Measurements from ENCODE around the gene MAU2. TPM values are rescaled to one million over a fixed set of nuclear protein-coding genes. Genes with fewer than 3 reads are reported as not detected.

The MAU2 gene
- total and polyA plus RNA-seq, 2 experiments from 2014 or later = 18.9 to 62.2 TPM

GRCh38 chr19:19399733-19400433 is 79.3 kb downstream of the MAU2 start:
- Mint-ChIP-seq H3K4me1 (peaks cover 15% of the 10 kb centered on the region), H3K27ac (no peak overlapping the region), H3K36me3 (ENCODE audit: low read depth) (no peaks in the 10 kb centered on the region; the same call in 2 of the 3 replicates), H3K4me3 (no peak overlapping the region; the same call in 2 of the 3 replicates), H3K9me3 (no peaks in the 10 kb centered on the region), H3K27me3 (ENCODE audit: insufficient read depth, low read depth, poor library complexity) (peaks cover 9% of the 10 kb centered on the region)
- Histone ChIP-seq H3K4me1 (ENCODE audit: insufficient read depth) (peaks cover 15% of the 10 kb centered on the region), H3K27ac (ENCODE audit: low read depth) (no peak overlapping the region), H3K79me2 (replicated peaks; ENCODE audit: insufficient read depth) (peaks cover 74% of the 10 kb centered on the region), H4K20me1 (replicated peaks; ENCODE audit: insufficient read depth) (0 out of 2 replicates have a peak, but pooled peaks cover 3% of the 10 kb centered on the region), H3K4me2 (no peak overlapping the region), H3F3A (replicated peaks; ENCODE audit: low read depth) (0 out of 2 replicates have a peak, but pooled peaks cover 10% of the 10 kb centered on the region), H3K9me2 (ENCODE audit: insufficient read depth) (no peaks in the 10 kb centered on the region), H3K4me3 (no peak overlapping the region), H3K27me3 (ENCODE audit: insufficient read depth) (no peaks in the 10 kb centered on the region), H2AFZ (no peak overlapping the region), H3K36me3 (ENCODE audit: insufficient read depth) (no peaks in the 10 kb centered on the region)
- TF ChIP-seq CTCF (conservative IDR thresholded peaks at IDR 0.05; ENCODE audit: low read depth in 2 of 2) (0 out of 4 replicates have a peak, but pooled peaks of 1 of the 2 experiments have one; percentile 7), ZNF114 (CRISPR knock-in tag; IDR thresholded peaks at IDR 0.05) (no peak)
- TF ChIP-seq, protein P1, sequence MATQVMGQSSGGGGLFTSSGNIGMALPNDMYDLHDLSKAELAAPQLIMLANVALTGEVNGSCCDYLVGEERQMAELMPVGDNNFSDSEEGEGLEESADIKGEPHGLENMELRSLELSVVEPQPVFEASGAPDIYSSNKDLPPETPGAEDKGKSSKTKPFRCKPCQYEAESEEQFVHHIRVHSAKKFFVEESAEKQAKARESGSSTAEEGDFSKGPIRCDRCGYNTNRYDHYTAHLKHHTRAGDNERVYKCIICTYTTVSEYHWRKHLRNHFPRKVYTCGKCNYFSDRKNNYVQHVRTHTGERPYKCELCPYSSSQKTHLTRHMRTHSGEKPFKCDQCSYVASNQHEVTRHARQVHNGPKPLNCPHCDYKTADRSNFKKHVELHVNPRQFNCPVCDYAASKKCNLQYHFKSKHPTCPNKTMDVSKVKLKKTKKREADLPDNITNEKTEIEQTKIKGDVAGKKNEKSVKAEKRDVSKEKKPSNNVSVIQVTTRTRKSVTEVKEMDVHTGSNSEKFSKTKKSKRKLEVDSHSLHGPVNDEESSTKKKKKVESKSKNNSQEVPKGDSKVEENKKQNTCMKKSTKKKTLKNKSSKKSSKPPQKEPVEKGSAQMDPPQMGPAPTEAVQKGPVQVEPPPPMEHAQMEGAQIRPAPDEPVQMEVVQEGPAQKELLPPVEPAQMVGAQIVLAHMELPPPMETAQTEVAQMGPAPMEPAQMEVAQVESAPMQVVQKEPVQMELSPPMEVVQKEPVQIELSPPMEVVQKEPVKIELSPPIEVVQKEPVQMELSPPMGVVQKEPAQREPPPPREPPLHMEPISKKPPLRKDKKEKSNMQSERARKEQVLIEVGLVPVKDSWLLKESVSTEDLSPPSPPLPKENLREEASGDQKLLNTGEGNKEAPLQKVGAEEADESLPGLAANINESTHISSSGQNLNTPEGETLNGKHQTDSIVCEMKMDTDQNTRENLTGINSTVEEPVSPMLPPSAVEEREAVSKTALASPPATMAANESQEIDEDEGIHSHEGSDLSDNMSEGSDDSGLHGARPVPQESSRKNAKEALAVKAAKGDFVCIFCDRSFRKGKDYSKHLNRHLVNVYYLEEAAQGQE (IDR thresholded peaks at IDR 0.05; ENCODE audit: unreplicated experiment) = no peak
- ATAC-seq = peak; percentile 25
- no peak for DNase-seq (ENCODE audit: low spot score)

DNA sequence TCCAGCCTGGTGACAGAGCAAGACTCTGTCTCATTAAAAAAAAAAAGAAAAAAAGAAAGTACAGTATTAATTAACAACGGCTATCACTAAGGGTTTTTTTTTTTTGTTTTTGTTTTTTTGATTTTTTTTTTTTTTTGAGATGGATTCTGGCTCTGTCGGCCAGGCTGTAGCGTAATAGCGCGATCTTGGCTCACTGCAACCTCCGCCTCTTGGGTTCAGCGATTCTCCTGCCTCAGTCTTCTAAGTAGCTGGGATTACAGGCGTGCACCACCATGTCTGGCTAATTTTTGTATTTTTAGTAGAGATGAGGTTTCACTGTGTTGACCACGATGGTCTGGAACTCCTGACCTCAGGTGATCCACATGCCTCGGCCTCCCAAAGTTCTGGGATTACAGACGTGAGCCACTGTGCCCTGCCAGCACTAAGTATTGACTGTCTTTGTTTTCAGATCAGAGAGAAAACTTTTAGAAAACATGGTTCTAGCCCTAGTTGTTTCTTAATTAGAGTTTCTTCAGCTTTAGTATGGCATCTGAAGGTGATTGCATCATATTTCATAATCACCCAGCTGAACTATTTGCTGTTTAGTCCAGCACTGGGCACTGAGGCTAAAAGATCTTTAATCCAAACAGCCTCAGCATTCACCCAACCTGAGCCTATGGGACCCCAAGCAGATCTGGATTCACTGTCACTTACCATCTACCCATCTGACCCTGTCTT is 82.2 kb downstream of the MAU2 start:
- no peaks in the 10 kb centered on the region for H3K9me3 Mint-ChIP-seq
- Histone ChIP-seq H2AFZ (no peak overlapping the region), H3K27me3 (ENCODE audit: insufficient read depth) (no peaks in the 10 kb centered on the region), H3K27ac (ENCODE audit: low read depth) (no peak overlapping the region), H4K20me1 (replicated peaks; ENCODE audit: insufficient read depth) (peaks cover 14% of the 10 kb centered on the region), H3K4me1 (ENCODE audit: insufficient read depth) (peaks cover 20% of the 10 kb centered on the region), H3K4me2 (no peak overlapping the region), H3F3A (replicated peaks; ENCODE audit: low read depth) (peaks cover 17% of the 10 kb centered on the region), H3K79me2 (replicated peaks; ENCODE audit: insufficient read depth) (peaks cover 61% of the 10 kb centered on the region), H3K4me3 (no peak overlapping the region), H3K9me2 (ENCODE audit: insufficient read depth) (no peaks in the 10 kb centered on the region), H3K36me3 (ENCODE audit: insufficient read depth) (no peaks in the 10 kb centered on the region)
- H3K4me3 Mint-ChIP-seq = no peak overlapping the region; the same call in 2 of the 3 replicates
- DNase-seq (ENCODE audit: low spot score) = no peak
- peak overlapping the region; percentile 1; the same call in 1 of the 2 replicates for H3K27ac Mint-ChIP-seq
- ATAC-seq = no peak
- H3K36me3 Mint-ChIP-seq (ENCODE audit: low read depth) = no peaks in the 10 kb centered on the region; the same call in 2 of the 3 replicates
- peaks cover 27% of the 10 kb centered on the region for H3K4me1 Mint-ChIP-seq
- H3K27me3 Mint-ChIP-seq (ENCODE audit: insufficient read depth, low read depth, poor library complexity) = peaks cover 12% of the 10 kb centered on the region
- no peak for TF ChIP-seq POLR2AphosphoS5 (IDR thresholded peaks at IDR 0.05; ENCODE audit: low read depth)
- TF ChIP-seq, protein P2, sequence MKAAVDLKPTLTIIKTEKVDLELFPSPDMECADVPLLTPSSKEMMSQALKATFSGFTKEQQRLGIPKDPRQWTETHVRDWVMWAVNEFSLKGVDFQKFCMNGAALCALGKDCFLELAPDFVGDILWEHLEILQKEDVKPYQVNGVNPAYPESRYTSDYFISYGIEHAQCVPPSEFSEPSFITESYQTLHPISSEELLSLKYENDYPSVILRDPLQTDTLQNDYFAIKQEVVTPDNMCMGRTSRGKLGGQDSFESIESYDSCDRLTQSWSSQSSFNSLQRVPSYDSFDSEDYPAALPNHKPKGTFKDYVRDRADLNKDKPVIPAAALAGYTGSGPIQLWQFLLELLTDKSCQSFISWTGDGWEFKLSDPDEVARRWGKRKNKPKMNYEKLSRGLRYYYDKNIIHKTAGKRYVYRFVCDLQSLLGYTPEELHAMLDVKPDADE (IDR thresholded peaks at IDR 0.05) = no peak
- TF ChIP-seq STAT1 (IDR thresholded peaks at IDR 0.05; ENCODE audit: unreplicated experiment) = no peak
- TF ChIP-seq EZH2 (IDR thresholded peaks at IDR 0.05; ENCODE audit: low read depth, unreplicated experiment) = no peak
- TF ChIP-seq EZH2phosphoT487 (IDR thresholded peaks at IDR 0.05; ENCODE audit: unreplicated experiment) = no peak
- no peak for TF ChIP-seq NANOG (IDR thresholded peaks at IDR 0.05; ENCODE audit: borderline replicate concordance)
- no peak for TF ChIP-seq CTCF (conservative IDR thresholded peaks at IDR 0.05; ENCODE audit: low read depth in 2 of 2)
- no peak for TF ChIP-seq CREB1 (CRISPR knock-in tag; IDR thresholded peaks at IDR 0.05; ENCODE audit: low read depth)
